ENCODE data around the gene PPP6R3. TPM values are rescaled to one million over a fixed set of nuclear protein-coding genes. Genes with fewer than 3 reads are reported as not detected.

The PPP6R3 gene
- total RNA-seq, 2 donors from 2014 or later, result 118 to 136 TPM

- no peaks in the 10 kb centered on the region for H3K4me1 ChIP-seq (ENCODE audit: control insufficient read depth, insufficient read depth, low read length)
- H3K27ac Mint-ChIP-seq, result no peak overlapping the region
- H3K9me3 Mint-ChIP-seq, result peaks cover 2% of the 10 kb centered on the region
- DNase-seq, result no peak
- no peaks in the 10 kb centered on the region for H3K9me3 ChIP-seq (ENCODE audit: control insufficient read depth, low read length)
- no peak overlapping the region for H3K27ac ChIP-seq (ENCODE audit: low read depth, low read length)
- peaks cover 67% of the 10 kb centered on the region for H3K36me3 ChIP-seq (ENCODE audit: control insufficient read depth, insufficient read depth, low read length)
- no peaks in the 10 kb centered on the region for H3K4me1 Mint-ChIP-seq
- TF ChIP-seq CTCF (conservative IDR thresholded peaks at IDR 0.05), result no peak
- H3K4me3 Mint-ChIP-seq, result no peak overlapping the region
- no peaks in the 10 kb centered on the region for H3K27me3 Mint-ChIP-seq (ENCODE audit: insufficient read depth)
- peaks cover 69% of the 10 kb centered on the region for H3K36me3 Mint-ChIP-seq (ENCODE audit: low read depth)
- H3K27me3 ChIP-seq (ENCODE audit: control insufficient read depth, insufficient read depth, low read length, poor library complexity, severe bottlenecking), result no peaks in the 10 kb centered on the region
- no peak overlapping the region for H3K4me3 ChIP-seq (ENCODE audit: low read length)
- no peak overlapping the region for H3K9ac ChIP-seq (ENCODE audit: extremely low read depth, low read length, poor library complexity, severe bottlenecking)
- 93 to 97% methylated on average over 3 to 5 of the region's 5 CpGs for WGBS, 2 experiments (ENCODE audit: insufficient coverage in 1 of 2, insufficient read length in 1 of 2)
Observed at GRCh38 chr11:68517121-68517741, 56.7 kb downstream of the PPP6R3 start.

- Histone ChIP-seq H3K9ac (ENCODE audit: extremely low read depth, low read length, poor library complexity, severe bottlenecking) (no peak overlapping the region), H3K9me3 (ENCODE audit: control insufficient read depth, low read length) (no peaks in the 10 kb centered on the region), H3K4me3 (ENCODE audit: low read length) (no peak overlapping the region), H3K27ac (ENCODE audit: low read depth, low read length) (no peak overlapping the region), H3K36me3 (ENCODE audit: control insufficient read depth, insufficient read depth, low read length) (peaks cover 67% of the 10 kb centered on the region), H3K27me3 (ENCODE audit: control insufficient read depth, insufficient read depth, low read length, poor library complexity, severe bottlenecking) (no peaks in the 10 kb centered on the region), H3K4me1 (ENCODE audit: control insufficient read depth, insufficient read depth, low read length) (no peaks in the 10 kb centered on the region)
- Mint-ChIP-seq H3K36me3 (ENCODE audit: low read depth) (peaks cover 74% of the 10 kb centered on the region), H3K9me3 (peaks cover 2% of the 10 kb centered on the region), H3K27me3 (ENCODE audit: insufficient read depth) (no peaks in the 10 kb centered on the region), H3K4me1 (no peaks in the 10 kb centered on the region), H3K27ac (no peak overlapping the region), H3K4me3 (no peak overlapping the region)
- TF ChIP-seq CTCF (conservative IDR thresholded peaks at IDR 0.05), result no peak
- 79 to 100% methylated on average over 1 of the region's 1 CpG for WGBS, 2 experiments (ENCODE audit: insufficient coverage in 1 of 2, insufficient read length in 1 of 2)
- DNase-seq, result no peak
Observed at GRCh38 chr11:68518191-68518590, 57.6 kb downstream of the PPP6R3 start.

- Mint-ChIP-seq H3K27ac (no peak overlapping the region), H3K4me1 (peaks cover 1% of the 10 kb centered on the region)
- peaks cover 88% of the 10 kb centered on the region for H3K36me3 ChIP-seq (ENCODE audit: control insufficient read depth, insufficient read depth, low read length)
Observed at GRCh38 chr11:68521969-68522652, 61.6 kb downstream of the PPP6R3 start.

More at GRCh38 chr11:68521969-68522652, 61.6 kb downstream of the PPP6R3 start:
- Mint-ChIP-seq H3K36me3 (ENCODE audit: low read depth) (peaks cover 81% of the 10 kb centered on the region), H3K27me3 (ENCODE audit: insufficient read depth) (no peaks in the 10 kb centered on the region), H3K4me3 (no peak overlapping the region), H3K9me3 (no peaks in the 10 kb centered on the region)
- Histone ChIP-seq H3K27me3 (ENCODE audit: control insufficient read depth, insufficient read depth, low read length, poor library complexity, severe bottlenecking) (no peaks in the 10 kb centered on the region), H3K4me3 (ENCODE audit: low read length) (no peak overlapping the region), H3K4me1 (ENCODE audit: control insufficient read depth, insufficient read depth, low read length) (no peaks in the 10 kb centered on the region), H3K27ac (ENCODE audit: low read depth, low read length) (no peak overlapping the region), H3K9ac (ENCODE audit: extremely low read depth, low read length, poor library complexity, severe bottlenecking) (no peak overlapping the region), H3K9me3 (ENCODE audit: control insufficient read depth, low read length) (no peaks in the 10 kb centered on the region)
- no peak for DNase-seq
- TF ChIP-seq CTCF (conservative IDR thresholded peaks at IDR 0.05), result no peak
- 91 to 100% methylated on average over 1 to 4 of the region's 4 CpGs for WGBS, 2 experiments (ENCODE audit: insufficient coverage in 1 of 2, insufficient read length in 1 of 2)
